HG02981 (cell line): Measurements from ENCODE around the gene DNAJC28.

Experiments
- ATAC-seq: cut with Tn5 transposase; IDR thresholded peaks from one replicate; pipeline ENCODE4 v1.9.1; 2021; ENCODE audit warnings: mild to moderate bottlenecking, moderate library complexity; ENCODE audit not compliant: unreplicated experiment

DNAJC28 gene

DNA sequence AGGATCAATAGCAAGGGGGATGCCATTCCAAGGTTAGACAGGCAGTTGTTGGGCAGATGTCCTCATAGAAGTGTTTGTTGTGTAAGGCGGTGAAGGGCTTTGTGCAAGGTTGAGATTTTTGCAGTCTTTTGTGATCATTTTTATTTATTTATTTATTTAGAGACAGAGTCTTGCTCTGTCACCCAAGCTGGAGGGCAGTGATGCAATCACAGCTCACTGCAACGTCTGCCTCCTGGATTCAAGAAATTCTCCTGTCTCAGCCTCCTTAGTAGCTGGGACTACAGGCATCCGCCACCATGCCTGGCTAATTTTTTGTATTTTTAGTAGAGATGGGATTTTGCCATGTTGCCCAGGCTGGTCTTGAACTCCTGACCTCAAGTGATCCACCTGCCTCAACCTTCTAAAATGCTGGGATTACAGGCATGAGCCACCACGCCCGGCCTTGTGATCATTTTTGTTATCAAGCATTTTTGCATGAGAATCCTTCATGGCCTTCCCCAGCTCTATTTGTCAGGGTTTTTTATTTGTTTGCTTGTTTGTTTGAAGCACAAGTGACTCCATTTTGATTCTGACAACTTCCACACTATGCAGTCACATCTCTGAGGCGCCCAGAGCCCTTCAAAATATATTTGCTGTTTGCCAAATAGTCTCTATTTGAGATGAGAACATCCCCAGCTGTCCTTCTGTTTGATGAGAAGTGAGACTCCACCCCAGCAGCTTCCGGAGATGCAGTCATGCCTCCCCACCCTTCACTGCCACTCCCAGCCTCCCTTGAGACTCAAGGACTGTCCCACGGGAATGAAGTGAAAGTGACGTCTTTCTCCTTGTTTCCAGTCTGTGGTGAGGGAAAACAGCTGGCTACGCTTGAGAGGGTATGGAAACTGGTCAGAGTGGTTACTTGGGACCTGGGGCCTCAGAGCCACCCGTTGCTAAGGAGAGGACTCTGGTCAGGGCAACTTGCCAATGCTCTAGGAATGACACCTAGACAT, 49.7 kb downstream of the DNAJC28 start:
- ATAC-seq: peak; percentile 76
